HepG2 (cell line): ENCODE measurements around the gene MYO1C. TPM values are rescaled to one million over a fixed set of nuclear protein-coding genes. Genes with fewer than 3 reads are reported as not detected.
A peak's percentile ranks its signal among the peaks of the same experiment; 100 is the strongest.

Experiments used
- DDIT3 ChIP-seq: sonication (generic); formaldehyde crosslinking; IDR thresholded peaks from 2 replicates; pipeline ENCODE4 v1.4.0; 2020; ENCODE audit warnings: mild to moderate bottlenecking, missing genetic modification reagents
- FOXA1 ChIP-seq, 2 experiments: fragments of 450-650 bp in 1 of 2; sonication (generic) in 1 of 2; formaldehyde crosslinking in 1 of 2; IDR thresholded peaks; 2 replicates each; pipeline versions ENCODE4 v1.4.0 to v1.6.1; 2016 to 2020; ENCODE audit warnings: missing genetic modification reagents in 1 of 2
- FOXK1 ChIP-seq: sonication (generic); formaldehyde crosslinking; IDR thresholded peaks from 2 replicates; pipeline ENCODE4 v1.4.0; 2020; ENCODE audit warnings: low read depth, missing genetic modification reagents, borderline replicate concordance
- GABPB1 ChIP-seq: IDR thresholded peaks from 2 replicates; pipeline ENCODE4 v1.6.1; 2016; ENCODE audit warnings: mild to moderate bottlenecking, missing genetic modification reagents, moderate library complexity, missing compliant biosample characterization
- GTF3A ChIP-seq: sonication (generic); formaldehyde crosslinking; conservative IDR thresholded peaks from 2 replicates; pipeline ENCODE4 v1.4.0; 2020; ENCODE audit warnings: mild to moderate bottlenecking, missing genetic modification reagents
- JUN ChIP-seq: sonication (generic); formaldehyde crosslinking; IDR thresholded peaks from 2 replicates; pipeline ENCODE4 v1.4.0; 2020; ENCODE audit warnings: mild to moderate bottlenecking, missing genetic modification reagents
- KDM3A ChIP-seq: IDR thresholded peaks from 2 replicates; pipeline ENCODE4 v1.6.1; 2018; ENCODE audit warnings: low read depth, missing compliant biosample characterization
- MLX ChIP-seq: IDR thresholded peaks from 2 replicates; pipeline ENCODE4 v1.6.1; 2016
- NCOA5 ChIP-seq: sonication (generic); formaldehyde crosslinking; IDR thresholded peaks from 2 replicates; pipeline ENCODE4 v1.4.0; 2020; ENCODE audit warnings: missing genetic modification reagents
- RBM22 ChIP-seq: fragments of 200-400 bp; formaldehyde crosslinking; optimal IDR thresholded peaks from 2 replicates; pipeline ENCODE3; 2017; ENCODE audit warnings: mild to moderate bottlenecking, low read length, moderate library complexity
- RFX5 ChIP-seq: IDR thresholded peaks from 2 replicates; pipeline ENCODE4 v1.6.1; 2011; ENCODE audit warnings: low read depth, low read length, improper control_type of control experiment
- RNF219 ChIP-seq: sonication (generic); formaldehyde crosslinking; IDR thresholded peaks from 2 replicates; pipeline ENCODE4 v1.5.0; 2020; ENCODE audit warnings: mild to moderate bottlenecking, missing genetic modification reagents
- ZBTB21 ChIP-seq: sonication (generic); formaldehyde crosslinking; IDR thresholded peaks from 2 replicates; pipeline ENCODE4 v1.4.0; 2020; ENCODE audit warnings: missing genetic modification reagents
- ZBTB7B ChIP-seq: sonication (generic); formaldehyde crosslinking; IDR thresholded peaks from 2 replicates; pipeline ENCODE4 v1.4.0; 2020; ENCODE audit warnings: missing genetic modification reagents
- ZNF343 ChIP-seq: sonication (generic); formaldehyde crosslinking; IDR thresholded peaks from 2 replicates; pipeline ENCODE4 v1.4.0; 2020; ENCODE audit warnings: mild to moderate bottlenecking, missing genetic modification reagents
- ZNF574 ChIP-seq: sonication (generic); formaldehyde crosslinking; IDR thresholded peaks from 2 replicates; pipeline ENCODE4 v1.4.0; 2020; ENCODE audit warnings: missing genetic modification reagents
- ZNF646 ChIP-seq: sonication (generic); formaldehyde crosslinking; IDR thresholded peaks from 2 replicates; pipeline ENCODE4 v1.9.0; 2021; ENCODE audit warnings: mild to moderate bottlenecking, missing genetic modification reagents
- polyA plus RNA-seq, 8 experiments: library from polyadenylated mRNA; depleted of rRNA in 3 of 8; stranded (reverse) in 7 of 8; unstranded in 1 of 8; fragments of >200 nt; fragmentation: Illumina TruSeq in 4 of 8; extraction: Trizol in 4 of 8; gene quantifications; 2 replicates each; pipeline versions ENCODE4 v1.2.1 to v1.2.3, GENCODE V29; 2011 to 2016; ENCODE audit warnings: low read depth in 4 of 8, missing spikeins in 1 of 8, mixed read lengths in 1 of 8; ENCODE audit not compliant: insufficient read depth in 1 of 8
- total RNA-seq, 5 experiments: library from RNA; depleted of rRNA; stranded (reverse); fragments of >200 nt; fragmentation: Illumina TruSeq; extraction: Trizol; gene quantifications; 2 replicates each; pipeline ENCODE4 v1.2.3, GENCODE V29; 2016; ENCODE audit warnings: low read depth in 1 of 5

MYO1C gene
- total and polyA plus RNA-seq, 2 of the 13 experiments (the other 11 are each of a cell fraction or from before 2014, with no cell fraction given): 22.7 to 40.8 TPM

- TF ChIP-seq ZNF646 (CRISPR knock-in tag) (no peak), FOXA1 (IDR thresholded peaks at IDR 0.05) (no peak), FOXA1 (CRISPR knock-in tag; IDR thresholded peaks at IDR 0.05) (peak; percentile 34; the same call in 1 of the 2 replicates), ZNF343 (CRISPR knock-in tag) (no peak), KDM3A (CRISPR knock-in tag) (no peak), ZNF574 (CRISPR knock-in tag) (peak; percentile 77), NCOA5 (CRISPR knock-in tag) (no peak), ZBTB7B (CRISPR knock-in tag) (peak; percentile 61; the same call in 1 of the 2 replicates), GABPB1 (peak; percentile 68), GTF3A (CRISPR knock-in tag) (no peak), RFX5 (peak; percentile 39; the same call in 1 of the 2 replicates), ZBTB21 (CRISPR knock-in tag) (peak; percentile 93), FOXK1 (CRISPR knock-in tag) (peak; percentile 55; the same call in 1 of the 2 replicates), MLX (CRISPR knock-in tag) (peak; percentile 63; the same call in 1 of the 2 replicates), RNF219 (CRISPR knock-in tag) (no peak), JUN (CRISPR knock-in tag) (peak; percentile 53; the same call in 1 of the 2 replicates), DDIT3 (CRISPR knock-in tag) (no peak), RBM22 (no peak)
Observed at GRCh38 chr17:1467898-1468492, 24.5 kb downstream of the MYO1C start (continued).
